Measurements from ENCODE around the gene METTL26. TPM values are rescaled to one million over a fixed set of nuclear protein-coding genes. Genes with fewer than 3 reads are reported as not detected.

METTL26 gene
- total RNA-seq: 43.6 and 69.1 TPM in 2 replicates

GRCh38 chr16:636206-637080, at the start of gene METTL26:
Gene METTL26 (minus strand): TSS chr16:636305. CDS start chr16:636290, 15 bp downstream.

GRCh38 chr16:684071-684794, 48.1 kb upstream of the METTL26 start, which contains the start of gene JMJD8:
Gene JMJD8 (minus strand): TSS chr16:684334. CDS start chr16:684319, 15 bp downstream.

GRCh38 chr16:679814-680624, 43.9 kb upstream of the METTL26 start, which contains the start of gene STUB1:
Gene STUB1 (plus strand): TSS chr16:680410. CDS start chr16:680526, 116 bp downstream.

GRCh38 chr16:674968-675883, 39.1 kb upstream of the METTL26 start, which contains the start of gene RHBDL1:
Gene RHBDL1 (plus strand): TSS chr16:675671. CDS start chr16:675791, 120 bp downstream.

GRCh38 chr16:667780-668518, 31.8 kb upstream of the METTL26 start, which contains the start of gene RHOT2:
Gene RHOT2 (plus strand): TSS chr16:668132. CDS start chr16:668200, 68 bp downstream.

GRCh38 chr16:648781-649589, 12.9 kb upstream of the METTL26 start, which contains the start of gene WDR90:
Gene WDR90 (plus strand): TSS chr16:649365. CDS start chr16:649417, 52 bp downstream.

GRCh38 chr16:641326-642188, 5.5 kb upstream of the METTL26 start, which contains the start of gene MCRIP2:
Gene MCRIP2 (plus strand): TSS chr16:641828. CDS start chr16:641992, 164 bp downstream.

GRCh38 chr16:630815-631405, 5.2 kb downstream of the METTL26 start, which contains the start of gene WFIKKN1:
Gene WFIKKN1 (plus strand): TSS chr16:630985. CDS start chr16:631254, 269 bp downstream.

GRCh38 chr16:589658-590187, 46.4 kb downstream of the METTL26 start, which contains the start of gene RAB40C:
Gene RAB40C (plus strand): TSS chr16:590066. CDS start chr16:590292, 226 bp downstream.

Other genes with a start within 250 kb of the METTL26 start
- gene NME4, start 239.1 kb downstream of the METTL26 start, total RNA-seq: 44.0 and 53.7 TPM in 2 replicates
- gene DECR2, start 234.4 kb downstream of the METTL26 start, total RNA-seq: 14.2 and 19.1 TPM in 2 replicates
- 17.5 and 41.9 TPM in 2 replicates for gene RAB11FIP3, start 210.7 kb downstream of the METTL26 start, total RNA-seq
- 20.6 and 36.8 TPM in 2 replicates for gene CAPN15, start 108.6 kb downstream of the METTL26 start, total RNA-seq
- gene PRR35, start 75.9 kb downstream of the METTL26 start, total RNA-seq: not detected in 2 replicates
- gene NHLRC4, start 69.3 kb downstream of the METTL26 start, total RNA-seq: 0.88 and 1.3 TPM in 2 replicates
- 20.7 and 26.4 TPM in 2 replicates for gene PIGQ, start 66.3 kb downstream of the METTL26 start, total RNA-seq
- 7.4 and 11.5 TPM in 2 replicates for gene RAB40C, start 46.2 kb downstream of the METTL26 start, total RNA-seq
- 0.19 TPM in 1 of 2 replicates, not detected in the other for gene WFIKKN1, start 5.3 kb downstream of the METTL26 start, total RNA-seq
- gene MCRIP2, start 5.5 kb upstream of the METTL26 start, total RNA-seq: 12.1 and 12.6 TPM in 2 replicates
- gene WDR90, start 13.1 kb upstream of the METTL26 start, total RNA-seq: 5.7 and 10.0 TPM in 2 replicates
- gene RHOT2, start 31.8 kb upstream of the METTL26 start, total RNA-seq: 23.2 and 38.9 TPM in 2 replicates
- 0.16 and 0.50 TPM in 2 replicates for gene RHBDL1, start 39.4 kb upstream of the METTL26 start, total RNA-seq
- 111 TPM in 2 replicates for gene STUB1, start 44.1 kb upstream of the METTL26 start, total RNA-seq
- 23.0 and 31.2 TPM in 2 replicates for gene JMJD8, start 48.0 kb upstream of the METTL26 start, total RNA-seq
- 2.6 and 5.0 TPM in 2 replicates for gene WDR24, start 54.1 kb upstream of the METTL26 start, total RNA-seq
- gene FBXL16, start 69.5 kb upstream of the METTL26 start, total RNA-seq: under 0.01 and 0.13 TPM in 2 replicates
- 25.3 and 31.1 TPM in 2 replicates for gene METRN, start 78.8 kb upstream of the METTL26 start, total RNA-seq
- 19.1 and 21.4 TPM in 2 replicates for gene ANTKMT, start 84.8 kb upstream of the METTL26 start, total RNA-seq
- gene CCDC78, start 90.1 kb upstream of the METTL26 start, total RNA-seq: 1.2 TPM in 1 of 2 replicates, not detected in the other
- 2.9 and 8.2 TPM in 2 replicates for gene HAGHL, start 90.8 kb upstream of the METTL26 start, total RNA-seq
- gene CIAO3, start 104.7 kb upstream of the METTL26 start, total RNA-seq: 30.4 and 38.2 TPM in 2 replicates
- gene MSLN, start 124.4 kb upstream of the METTL26 start, total RNA-seq: not detected in 2 replicates
- 20.8 and 22.0 TPM in 2 replicates for gene RPUSD1, start 152.1 kb upstream of the METTL26 start, total RNA-seq
- 13.6 and 13.8 TPM in 2 replicates for gene CHTF18, start 152.3 kb upstream of the METTL26 start, total RNA-seq
- gene GNG13, start 164.4 kb upstream of the METTL26 start, total RNA-seq: not detected in 2 replicates

Data from bladder microvascular endothelial cell (primary cell).